Fibroblast of lung (primary cell): ENCODE measurements around the gene RAB28. TPM values are rescaled to one million over a fixed set of nuclear protein-coding genes. Genes with fewer than 3 reads are reported as not detected.

Experiments
- DNase-seq, 2 donors: peaks; one replicate each; pipeline versions ENCODE4 v3.0.0 to v3.0.0-alpha.2; 2010; ENCODE audit warnings: low read depth in 2 of 2
- H2AFZ ChIP-seq: 2 replicates; pipeline ENCODE4 v1.5.1; 2012; ENCODE audit warnings: low read length, control low read depth, inconsistent platforms
- H3K27ac ChIP-seq: 2 replicates; pipeline ENCODE4 v1.5.1; 2011; ENCODE audit warnings: low read length, control low read depth; ENCODE audit not compliant: insufficient read depth
- H3K27me3 ChIP-seq: 2 replicates; pipeline ENCODE4 v1.5.1; 2011; ENCODE audit warnings: mild to moderate bottlenecking, low read length; ENCODE audit not compliant: control insufficient read depth, insufficient read depth
- H3K36me3 ChIP-seq: 2 replicates; pipeline ENCODE4 v1.5.1; 2011; ENCODE audit warnings: low read length; ENCODE audit not compliant: control insufficient read depth, insufficient read depth
- H3K4me1 ChIP-seq: 2 replicates; pipeline ENCODE4 v1.5.1; 2011; ENCODE audit warnings: low read length; ENCODE audit not compliant: control insufficient read depth, insufficient read depth; ENCODE audit errors: extremely low read depth
- H3K4me2 ChIP-seq: 2 replicates; pipeline ENCODE4 v1.5.1; 2011; ENCODE audit warnings: low read length, control low read depth; ENCODE audit not compliant: insufficient read depth; ENCODE audit errors: extremely low read depth
- H3K4me3 ChIP-seq, 4 experiments: fragments of 200-600 bp in 1 of 4; sonication (generic) in 1 of 4; replicated peaks in 1 of 4; 2 replicates each; pipeline ENCODE4 v1.5.1; 2011 to 2016; ENCODE audit warnings: low read length in 4 of 4, low read depth in 3 of 4, mild to moderate bottlenecking in 3 of 4, control low read depth in 2 of 4, inconsistent platforms in 1 of 4, mixed read lengths in 1 of 4; ENCODE audit not compliant: insufficient read depth in 1 of 4; ENCODE audit errors: control extremely low read depth in 1 of 4
- H3K79me2 ChIP-seq: 2 replicates; pipeline ENCODE4 v1.5.1; 2012; ENCODE audit warnings: mild to moderate bottlenecking, low read length, inconsistent platforms; ENCODE audit not compliant: control insufficient read depth, insufficient read depth
- H3K9ac ChIP-seq: 2 replicates; pipeline ENCODE4 v1.5.1; 2011; ENCODE audit warnings: mild to moderate bottlenecking, low read length, control low read depth; ENCODE audit not compliant: insufficient read depth
- H3K9me3 ChIP-seq: 2 replicates; pipeline ENCODE4 v1.5.1; 2012; ENCODE audit warnings: low read depth, low read length; ENCODE audit not compliant: control insufficient read depth, insufficient read depth
- H4K20me1 ChIP-seq: 2 replicates; pipeline ENCODE4 v1.5.1; 2011; ENCODE audit warnings: low read length; ENCODE audit not compliant: control insufficient read depth, insufficient read depth; ENCODE audit errors: extremely low read depth
- EZH2 ChIP-seq: IDR thresholded peaks from 2 replicates; pipeline ENCODE4 v1.5.1; 2012; ENCODE audit warnings: low read length, control low read depth, mild to moderate bottlenecking; ENCODE audit errors: missing control alignments
- polyA plus RNA-seq, 2 donors: library from polyadenylated mRNA; depleted of rRNA in 1 of 2; stranded (reverse) in 1 of 2; unstranded in 1 of 2; fragments of >200 nt; gene quantifications; 2 replicates each; pipeline ENCODE4 v1.2.1, GENCODE V29; 2011 to 2012; ENCODE audit warnings: missing spikeins in 1 of 2
- total RNA-seq: library from RNA; depleted of rRNA; stranded (reverse); fragments of >200 nt; gene quantifications from 2 replicates; pipeline ENCODE4 v1.2.1, GENCODE V29; 2014
- TF ChIP-seq, protein P1 (sequence below), 2 donors: IDR thresholded peaks in 1 of 2; conservative IDR thresholded peaks in 1 of 2; 1 replicate in 1 of 2; 2 replicates in 1 of 2; pipeline ENCODE4 v1.5.1; 2011 to 2012; ENCODE audit warnings: low read length in 2 of 2, control low read depth in 1 of 2, inconsistent platforms in 1 of 2, low read depth in 1 of 2, mild to moderate bottlenecking in 1 of 2

The RAB28 gene
- total and polyA plus RNA-seq, 2 donors (not counting 1 experiment from before 2014, with no cell fraction given): 17.7 to 18.1 TPM

GRCh38 chr4:13371048-13371447 lies 113.1 kb downstream of the RAB28 start:
- Histone ChIP-seq H3K27ac (no peak overlapping the region), H3K4me3 (no peak overlapping the region), H3K9ac (no peak overlapping the region), H3K27me3 (no peaks in the 10 kb centered on the region), H3K4me2 (no peak overlapping the region), H3K4me1 (no peaks in the 10 kb centered on the region), H2AFZ (no peak overlapping the region), H3K9me3 (no peaks in the 10 kb centered on the region), H3K36me3 (no peaks in the 10 kb centered on the region), H3K79me2 (no peaks in the 10 kb centered on the region), H4K20me1 (no peaks in the 10 kb centered on the region)
- TF ChIP-seq EZH2: no peak
- TF ChIP-seq, protein P1, sequence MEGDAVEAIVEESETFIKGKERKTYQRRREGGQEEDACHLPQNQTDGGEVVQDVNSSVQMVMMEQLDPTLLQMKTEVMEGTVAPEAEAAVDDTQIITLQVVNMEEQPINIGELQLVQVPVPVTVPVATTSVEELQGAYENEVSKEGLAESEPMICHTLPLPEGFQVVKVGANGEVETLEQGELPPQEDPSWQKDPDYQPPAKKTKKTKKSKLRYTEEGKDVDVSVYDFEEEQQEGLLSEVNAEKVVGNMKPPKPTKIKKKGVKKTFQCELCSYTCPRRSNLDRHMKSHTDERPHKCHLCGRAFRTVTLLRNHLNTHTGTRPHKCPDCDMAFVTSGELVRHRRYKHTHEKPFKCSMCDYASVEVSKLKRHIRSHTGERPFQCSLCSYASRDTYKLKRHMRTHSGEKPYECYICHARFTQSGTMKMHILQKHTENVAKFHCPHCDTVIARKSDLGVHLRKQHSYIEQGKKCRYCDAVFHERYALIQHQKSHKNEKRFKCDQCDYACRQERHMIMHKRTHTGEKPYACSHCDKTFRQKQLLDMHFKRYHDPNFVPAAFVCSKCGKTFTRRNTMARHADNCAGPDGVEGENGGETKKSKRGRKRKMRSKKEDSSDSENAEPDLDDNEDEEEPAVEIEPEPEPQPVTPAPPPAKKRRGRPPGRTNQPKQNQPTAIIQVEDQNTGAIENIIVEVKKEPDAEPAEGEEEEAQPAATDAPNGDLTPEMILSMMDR (conservative IDR thresholded peaks at IDR 0.05 in 1 of 2, IDR thresholded peaks at IDR 0.05 in 1 of 2; ENCODE audit: low read depth in 1 of 2, low read length in 2 of 2): no peak
- DNase-seq: no peak

DNA sequence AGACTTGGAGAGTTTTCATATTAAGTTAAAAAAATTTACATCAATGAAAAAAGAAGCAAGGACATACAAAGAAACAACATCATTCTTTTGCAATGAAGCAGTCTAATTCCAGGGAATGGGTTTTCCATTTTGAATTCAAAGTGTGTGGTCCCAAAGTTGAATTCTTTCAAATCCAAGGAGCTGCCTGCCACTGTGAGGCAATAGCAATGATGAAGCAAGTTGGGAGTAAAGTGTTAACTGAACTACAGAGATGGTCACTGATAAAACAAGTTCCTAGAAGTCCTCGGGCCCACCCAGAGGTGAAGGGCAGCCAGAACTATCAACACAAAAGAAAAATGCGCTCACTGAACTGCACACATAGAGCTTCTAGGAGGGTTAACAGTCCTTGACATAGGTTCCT lies 115.9 kb downstream of the RAB28 start:
- H3K27ac ChIP-seq: no peak overlapping the region
- no peaks in the 10 kb centered on the region for H3K9me3 ChIP-seq
- no peak overlapping the region for H2AFZ ChIP-seq
- H3K36me3 ChIP-seq: no peaks in the 10 kb centered on the region
- no peak overlapping the region for H3K4me3 ChIP-seq
- no peaks in the 10 kb centered on the region for H3K79me2 ChIP-seq
- no peak overlapping the region for H3K4me2 ChIP-seq
- H3K4me1 ChIP-seq: no peaks in the 10 kb centered on the region
- no peak for TF ChIP-seq EZH2
- TF ChIP-seq, protein P1 (conservative IDR thresholded peaks at IDR 0.05 in 1 of 2, IDR thresholded peaks at IDR 0.05 in 1 of 2; ENCODE audit: low read depth in 1 of 2, low read length in 2 of 2): no peak
- H3K9ac ChIP-seq: no peak overlapping the region
- H4K20me1 ChIP-seq: no peaks in the 10 kb centered on the region
- no peaks in the 10 kb centered on the region for H3K27me3 ChIP-seq
- peak; percentile 29 to 34 for DNase-seq

DNA sequence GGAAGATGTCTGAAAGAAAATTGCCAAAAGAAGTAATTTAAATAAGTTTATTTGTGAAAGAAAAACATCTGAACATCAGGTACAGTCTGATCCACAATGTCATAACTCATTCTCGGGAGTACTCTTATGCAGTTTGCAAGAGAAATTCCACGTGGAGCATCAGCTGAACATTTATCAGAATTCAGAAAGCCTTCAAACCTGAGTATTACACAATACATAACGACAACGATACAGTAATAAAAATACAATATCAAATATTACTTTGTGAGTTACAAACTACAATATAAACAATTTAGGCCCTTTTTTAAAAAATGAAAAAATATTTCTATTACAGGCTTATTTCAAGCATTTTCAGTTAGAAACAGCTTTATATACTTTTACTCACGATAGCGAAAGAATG lies 116.4 kb downstream of the RAB28 start:
- TF ChIP-seq EZH2: no peak
- TF ChIP-seq, protein P1 (conservative IDR thresholded peaks at IDR 0.05 in 1 of 2, IDR thresholded peaks at IDR 0.05 in 1 of 2; ENCODE audit: low read depth in 1 of 2, low read length in 2 of 2): no peak
- H3K4me2 ChIP-seq: no peak overlapping the region
- H3K27ac ChIP-seq: no peak overlapping the region

More for the DNA sequence above, 116.4 kb downstream of the RAB28 start:
- DNase-seq: no peak
- Histone ChIP-seq H3K9ac (no peak overlapping the region), H4K20me1 (no peaks in the 10 kb centered on the region), H3K27me3 (no peaks in the 10 kb centered on the region), H3K36me3 (no peaks in the 10 kb centered on the region), H3K4me1 (no peaks in the 10 kb centered on the region), H3K9me3 (no peaks in the 10 kb centered on the region), H3K4me3 (no peak overlapping the region), H2AFZ (no peak overlapping the region), H3K79me2 (no peaks in the 10 kb centered on the region)
